Activated T-helper 17 cell treated with anti-CD3 and anti-CD28 coated beads, Interleukin-2, amount 50 U/mL, for 72 hours (primary cell): ENCODE results near the gene KRI1. TPM values are rescaled to one million over a fixed set of nuclear protein-coding genes. Genes with fewer than 3 reads are reported as not detected.

Experiments used
- ATAC-seq: fragments of 150-1000 bp; cut with Tn5 transposase; replicated peaks from 2 replicates; pipeline ENCODE4 v1.10.0; 2021; ENCODE audit warnings: mild to moderate bottlenecking, moderate library complexity
- H3K27ac Mint-ChIP-seq: one replicate; pipeline ENCODE4 v1.8.0; 2022; ENCODE audit warnings: mixed read lengths
- H3K27me3 Mint-ChIP-seq: one replicate; pipeline ENCODE4 v1.8.0; 2022; ENCODE audit warnings: mixed read lengths
- H3K36me3 Mint-ChIP-seq: one replicate; pipeline ENCODE4 v1.8.0; 2022; ENCODE audit warnings: low read depth, mild to moderate bottlenecking, mixed read lengths
- H3K4me1 Mint-ChIP-seq: one replicate; pipeline ENCODE4 v1.8.0; 2022; ENCODE audit warnings: mixed read lengths
- H3K4me3 Mint-ChIP-seq: one replicate; pipeline ENCODE4 v1.8.0; 2022; ENCODE audit warnings: mild to moderate bottlenecking, mixed read lengths
- H3K9me3 Mint-ChIP-seq: one replicate; pipeline ENCODE4 v1.8.0; 2022; ENCODE audit warnings: mixed read lengths
- total RNA-seq, 2 donors: library from RNA; stranded (reverse); gene quantifications; one replicate each; pipeline ENCODE4 v1.2.3, GENCODE V29; 2022

The KRI1 gene
- total RNA-seq, 2 donors from 2014 or later = 43.3 to 52.5 TPM

DNA sequence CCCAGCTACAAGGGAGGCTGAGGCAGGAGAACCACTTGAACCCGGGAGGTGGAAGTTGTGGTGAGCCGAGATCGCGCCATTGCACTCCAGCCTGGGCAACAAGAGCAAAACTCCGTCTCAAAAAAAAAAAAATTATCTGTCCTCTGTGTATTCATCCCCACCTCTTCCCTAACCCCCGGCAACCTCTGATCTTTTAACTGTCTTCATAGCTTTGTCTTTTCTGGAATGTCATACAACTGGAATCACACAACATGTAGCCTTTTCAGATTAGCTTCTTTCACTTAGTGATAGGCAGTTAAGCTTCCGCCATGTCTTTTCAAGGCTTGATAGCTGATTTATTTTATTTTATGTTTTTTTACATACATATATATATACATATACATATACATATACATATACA is 40.2 kb downstream of the KRI1 start:
- peaks cover 3% of the 10 kb centered on the region for H3K27me3 Mint-ChIP-seq

DNA sequence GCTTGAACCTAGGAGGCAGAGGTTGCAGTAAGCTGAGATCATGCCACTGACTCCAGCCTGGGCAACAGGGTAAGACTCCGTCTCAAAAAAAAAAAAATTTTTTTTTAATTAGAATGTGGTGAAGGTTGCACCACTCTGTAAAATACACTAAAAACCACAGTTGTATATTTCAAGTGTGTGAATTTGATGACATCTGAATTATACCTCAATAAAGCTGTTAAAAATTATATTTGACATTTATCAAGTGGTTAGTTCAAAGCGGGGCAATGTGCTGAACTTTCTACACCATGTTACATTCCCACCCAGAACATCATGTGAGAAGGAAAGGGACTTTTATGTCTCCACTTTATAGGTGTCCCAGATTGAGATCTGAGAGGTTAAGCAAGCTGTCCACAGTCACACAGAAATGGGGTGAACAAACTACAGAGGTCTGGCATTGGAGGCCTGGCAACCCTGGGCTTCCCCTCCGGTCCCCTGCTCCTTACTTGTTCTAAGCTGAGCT is 42.6 kb downstream of the KRI1 start:
- no peak for ATAC-seq
- H3K9me3 Mint-ChIP-seq = no peaks in the 10 kb centered on the region
- H3K36me3 Mint-ChIP-seq = no peaks in the 10 kb centered on the region
- H3K27ac Mint-ChIP-seq = no peak overlapping the region
- H3K4me3 Mint-ChIP-seq = no peak overlapping the region
- H3K4me1 Mint-ChIP-seq = peaks cover 6% of the 10 kb centered on the region
- H3K27me3 Mint-ChIP-seq = peaks cover 17% of the 10 kb centered on the region

More for the DNA sequence above, 40.2 kb downstream of the KRI1 start:
- Mint-ChIP-seq H3K27ac (no peak overlapping the region), H3K36me3 (no peaks in the 10 kb centered on the region), H3K4me1 (no peaks in the 10 kb centered on the region), H3K4me3 (no peak overlapping the region), H3K9me3 (no peaks in the 10 kb centered on the region)
- no peak for ATAC-seq

DNA sequence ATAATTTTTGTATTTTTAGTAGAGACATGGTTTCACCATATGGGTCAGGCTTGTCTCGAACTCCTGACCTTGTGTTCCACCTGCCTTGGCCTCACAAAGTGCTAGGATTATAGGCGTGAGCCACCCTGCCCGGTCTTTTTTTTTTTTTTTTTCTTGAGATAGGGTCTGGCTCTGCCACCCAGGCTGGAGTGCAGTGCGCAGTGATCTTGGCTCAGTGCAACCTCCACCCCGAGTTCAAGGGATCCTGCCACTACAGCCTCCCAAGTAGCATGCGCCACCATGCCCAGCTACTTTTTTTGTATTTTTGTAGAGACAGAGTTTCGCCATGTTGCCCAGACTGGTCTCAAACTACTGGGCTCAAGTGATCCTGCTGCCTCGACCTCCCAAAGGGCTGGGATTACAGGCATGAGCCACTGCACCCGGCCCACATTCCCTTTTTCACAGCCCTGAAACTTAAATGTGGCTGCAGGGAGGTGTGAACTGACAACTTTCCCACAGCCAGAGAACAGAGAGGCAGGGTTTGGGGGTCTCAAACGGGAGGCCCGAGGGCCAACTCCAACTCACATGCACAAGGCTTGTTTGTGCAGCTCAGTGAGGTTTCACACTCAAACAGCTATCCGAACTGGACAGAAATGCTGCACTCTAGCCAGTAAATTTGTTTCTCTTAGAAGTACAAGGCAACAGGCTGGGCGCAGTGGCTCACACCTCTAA is 44.2 kb downstream of the KRI1 start:
- peaks cover 23% of the 10 kb centered on the region for H3K27me3 Mint-ChIP-seq
- no peak for ATAC-seq
- H3K27ac Mint-ChIP-seq = no peak overlapping the region
- peaks cover 9% of the 10 kb centered on the region for H3K4me1 Mint-ChIP-seq
- H3K36me3 Mint-ChIP-seq = no peaks in the 10 kb centered on the region
- no peaks in the 10 kb centered on the region for H3K9me3 Mint-ChIP-seq
- H3K4me3 Mint-ChIP-seq = no peak overlapping the region

DNA sequence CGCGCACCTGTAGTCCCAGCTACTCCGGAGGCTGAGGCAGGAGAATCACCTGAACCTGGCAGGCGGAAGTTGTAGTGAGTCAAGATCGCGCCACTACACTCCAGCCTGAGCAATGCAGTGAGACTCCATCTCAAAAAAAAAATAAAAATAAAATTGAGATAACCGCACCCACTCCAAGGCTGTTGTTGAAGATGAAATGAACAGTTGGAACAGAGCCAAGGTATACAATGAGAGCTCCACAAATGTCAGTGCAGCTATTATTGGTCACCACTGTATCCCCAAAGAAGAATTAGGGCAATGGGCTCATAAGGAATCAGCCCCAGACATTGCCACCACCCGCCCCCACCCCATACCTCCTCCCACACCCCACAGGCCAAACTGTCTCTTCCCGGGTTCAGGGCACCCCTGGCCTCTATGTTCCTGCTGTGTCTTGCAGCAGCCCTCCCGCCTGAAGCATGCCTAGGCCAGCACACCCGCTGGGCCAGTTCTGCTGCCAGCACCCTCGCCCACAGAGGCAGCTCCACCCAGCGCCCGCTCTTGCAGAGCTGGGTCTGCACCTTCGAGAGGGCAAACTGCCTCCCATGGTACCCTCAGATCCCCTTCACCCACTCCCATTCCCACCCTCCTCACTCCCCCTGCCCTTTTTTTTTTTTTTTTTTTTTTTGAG is 45.0 kb downstream of the KRI1 start:
- peaks cover 29% of the 10 kb centered on the region for H3K27me3 Mint-ChIP-seq
- no peaks in the 10 kb centered on the region for H3K9me3 Mint-ChIP-seq
- ATAC-seq = no peak
- no peak overlapping the region for H3K27ac Mint-ChIP-seq
- peaks cover 11% of the 10 kb centered on the region for H3K4me1 Mint-ChIP-seq
- H3K36me3 Mint-ChIP-seq = no peaks in the 10 kb centered on the region
- no peak overlapping the region for H3K4me3 Mint-ChIP-seq

DNA sequence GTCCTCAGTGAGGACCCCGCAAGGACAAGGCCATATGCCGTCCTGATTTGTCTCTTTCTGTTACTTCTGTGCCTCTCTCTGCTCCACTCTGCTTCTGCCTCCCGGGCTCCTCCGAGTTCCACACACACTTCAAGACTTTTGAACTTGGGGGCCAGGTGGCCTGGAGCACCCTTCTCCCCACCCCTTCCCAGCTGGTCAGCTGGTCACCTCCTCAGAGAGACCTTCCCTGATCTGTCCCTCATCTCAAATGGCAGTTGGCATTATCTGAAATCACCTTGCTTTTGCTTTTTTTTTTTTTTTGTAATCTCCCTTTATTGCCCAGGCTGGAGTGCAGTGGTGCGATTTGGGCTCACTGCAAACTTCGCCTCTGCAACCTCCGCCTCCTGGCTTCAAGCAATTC is 46.4 kb downstream of the KRI1 start:
- Mint-ChIP-seq H3K36me3 (no peaks in the 10 kb centered on the region), H3K4me1 (peaks cover 11% of the 10 kb centered on the region), H3K9me3 (no peaks in the 10 kb centered on the region), H3K27ac (no peak overlapping the region), H3K27me3 (peaks cover 36% of the 10 kb centered on the region), H3K4me3 (peak overlapping the region; percentile 60)
- no peak for ATAC-seq

DNA sequence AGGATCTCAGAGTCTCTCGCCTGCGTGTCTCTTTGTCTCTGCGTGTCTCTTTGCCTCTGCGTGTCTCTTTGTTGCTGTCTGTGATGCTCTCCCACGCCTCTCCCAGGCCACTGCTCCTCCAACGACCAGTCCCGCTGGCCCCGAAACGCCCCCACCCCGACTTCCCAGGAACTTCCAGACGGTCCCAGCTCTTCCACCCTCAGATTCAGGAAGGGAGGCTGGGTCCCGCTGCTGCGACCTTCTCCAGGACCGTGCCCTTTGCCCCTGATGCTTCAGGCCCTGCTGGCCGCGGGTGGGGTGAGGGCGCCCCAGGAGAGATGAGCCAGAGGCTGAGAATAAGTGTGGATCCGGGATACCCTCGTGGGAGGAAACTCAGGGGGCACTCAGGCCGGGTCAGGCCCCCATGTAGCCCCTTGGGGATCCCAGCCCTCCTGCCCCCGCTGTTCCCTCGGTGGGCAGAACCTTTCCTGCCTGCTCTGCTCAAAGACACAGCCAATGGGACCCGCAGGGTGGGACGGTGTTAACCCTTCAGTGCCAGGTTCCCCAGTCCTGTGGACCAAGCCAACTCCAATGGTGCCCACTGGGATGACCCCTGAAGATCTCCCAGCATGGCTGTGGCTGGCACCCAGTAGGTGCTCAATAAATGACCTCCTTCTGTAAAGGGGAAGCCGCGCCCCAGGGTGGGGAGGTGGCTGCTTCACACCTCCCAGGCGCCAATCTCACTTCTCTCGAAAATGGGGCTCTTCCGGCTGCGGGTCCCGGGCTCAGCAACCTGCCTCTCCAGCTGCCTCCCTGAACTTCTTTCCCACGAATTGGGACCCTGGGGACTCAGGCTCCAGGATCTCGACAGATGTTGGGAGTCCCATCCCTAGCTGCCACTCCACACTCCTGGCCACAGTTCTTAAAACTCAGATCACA is 47.1 kb downstream of the KRI1 start:
- H3K9me3 Mint-ChIP-seq = no peaks in the 10 kb centered on the region
- no peak for ATAC-seq
- peaks cover 40% of the 10 kb centered on the region for H3K27me3 Mint-ChIP-seq
- no peak overlapping the region for H3K27ac Mint-ChIP-seq
- H3K4me3 Mint-ChIP-seq = peak overlapping the region; percentile 60
- no peaks in the 10 kb centered on the region for H3K36me3 Mint-ChIP-seq
- peaks cover 11% of the 10 kb centered on the region for H3K4me1 Mint-ChIP-seq

DNA sequence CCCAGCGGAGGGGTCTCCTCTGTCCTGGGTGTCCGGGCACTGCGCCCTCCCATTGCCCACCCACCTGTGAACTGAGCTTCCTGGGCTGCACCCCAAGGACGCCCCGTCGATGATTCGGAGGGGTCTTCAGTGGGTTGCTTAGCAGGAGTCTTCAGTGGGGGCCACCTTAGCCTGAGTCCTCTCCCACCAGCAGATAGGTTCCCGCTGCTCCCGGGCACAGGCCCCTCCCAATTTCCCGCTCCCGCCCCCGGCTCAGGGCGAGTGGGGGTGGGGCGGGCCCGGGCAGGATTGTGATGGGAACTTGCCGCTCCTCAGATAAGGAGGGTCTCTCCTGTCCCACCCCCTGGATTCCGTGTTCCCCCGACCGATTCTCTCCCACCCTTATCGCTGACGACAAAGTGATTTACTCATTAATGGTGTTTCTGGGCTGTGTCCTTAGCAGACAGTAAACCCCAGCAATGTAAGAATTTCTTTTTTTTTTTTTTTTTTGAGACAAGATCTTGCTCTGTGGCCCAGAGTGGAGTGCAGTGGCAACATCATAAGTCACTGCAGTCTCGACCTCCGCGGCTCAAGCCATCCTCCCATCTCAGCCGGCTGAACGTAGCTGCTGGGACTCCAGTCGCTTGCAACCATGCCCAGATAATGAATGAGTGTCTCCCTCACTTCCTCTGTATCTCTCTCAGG is 47.9 kb downstream of the KRI1 start:
- ATAC-seq = peak; percentile 26
- Mint-ChIP-seq H3K4me3 (peak overlapping the region; percentile 60), H3K27me3 (peaks cover 48% of the 10 kb centered on the region), H3K36me3 (no peaks in the 10 kb centered on the region), H3K27ac (no peak overlapping the region), H3K4me1 (peaks cover 11% of the 10 kb centered on the region), H3K9me3 (no peaks in the 10 kb centered on the region)

DNA sequence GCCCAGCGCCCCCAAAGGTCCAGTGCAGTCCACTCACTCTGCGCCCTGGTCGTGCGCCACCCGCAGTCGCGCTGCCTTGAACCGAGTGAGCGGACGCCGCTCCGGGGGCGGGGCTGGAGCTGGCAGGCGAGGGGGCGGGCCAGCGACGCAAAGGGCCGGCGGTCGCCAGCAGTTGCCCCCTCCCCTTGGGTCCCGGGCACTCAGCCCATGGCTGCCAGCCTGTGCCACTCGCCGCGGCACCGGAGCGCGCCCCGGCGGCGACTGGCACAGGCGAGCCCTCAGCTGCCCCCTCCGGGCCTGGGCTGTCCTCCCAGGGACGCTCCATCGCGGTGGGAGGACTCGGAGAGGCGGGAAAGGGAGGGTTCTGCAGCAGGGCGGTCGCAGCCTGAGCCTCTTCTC is 48.5 kb downstream of the KRI1 start, which contains the start of gene S1PR5:
TSS of gene S1PR5 (minus strand) at position 87 of the 399 bp plus-strand sequence. CDS start 2,436 bp downstream, outside the sequence.
- peak; percentile 26 for ATAC-seq
- Mint-ChIP-seq H3K27me3 (peaks cover 48% of the 10 kb centered on the region), H3K9me3 (no peaks in the 10 kb centered on the region), H3K4me1 (peaks cover 11% of the 10 kb centered on the region), H3K36me3 (no peaks in the 10 kb centered on the region), H3K4me3 (peak within 1 kb of the TSS; percentile 60), H3K27ac (no peak within 1 kb of the TSS)

DNA sequence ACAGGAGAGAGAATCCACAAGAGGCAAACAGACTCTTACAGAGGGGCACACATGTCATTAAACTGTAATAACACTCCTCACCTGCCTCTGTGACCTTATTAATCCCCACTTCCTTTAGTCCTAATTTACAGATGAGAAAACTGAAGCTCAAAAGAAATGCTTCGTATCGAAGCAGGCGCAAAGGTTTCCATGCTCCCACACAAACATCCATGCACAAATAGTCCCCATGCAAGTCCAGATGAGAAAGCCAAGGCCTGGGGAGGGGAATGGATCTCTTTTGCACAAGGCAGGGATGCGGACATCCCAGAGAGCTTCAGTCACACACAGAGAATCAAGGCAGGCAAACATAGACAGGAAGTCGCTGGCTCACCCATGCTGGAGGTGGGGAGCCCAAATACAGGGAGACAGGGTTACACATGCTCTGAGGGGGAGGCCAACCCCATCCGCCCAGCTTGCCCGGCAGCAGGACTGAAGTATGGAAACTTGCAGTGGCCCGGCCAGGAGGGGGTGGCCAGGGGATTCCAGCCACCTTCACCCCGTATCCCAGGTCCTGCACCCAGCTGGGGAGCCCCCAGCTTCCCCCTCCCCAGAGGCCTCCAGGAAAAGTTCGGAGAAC is 49.0 kb downstream of the KRI1 start:
- ATAC-seq = no peak
- Mint-ChIP-seq H3K27ac (no peak overlapping the region), H3K4me1 (peaks cover 11% of the 10 kb centered on the region), H3K4me3 (peak overlapping the region; percentile 58), H3K36me3 (no peaks in the 10 kb centered on the region), H3K27me3 (peaks cover 46% of the 10 kb centered on the region), H3K9me3 (no peaks in the 10 kb centered on the region)

DNA sequence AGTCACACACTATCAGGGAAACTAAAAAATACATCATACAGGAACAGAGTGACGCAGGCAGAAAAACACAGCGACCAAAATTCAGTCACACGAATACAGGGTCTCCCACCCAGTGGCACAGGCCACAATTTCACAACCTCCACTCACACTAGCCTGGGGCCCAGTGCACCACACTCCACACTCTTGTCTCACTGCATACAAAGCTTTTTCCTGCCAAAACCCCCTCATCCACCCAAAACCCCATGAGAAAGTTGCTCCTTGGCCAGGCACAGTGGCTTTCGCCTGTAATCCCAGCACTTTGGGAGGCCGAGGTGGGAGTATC is 49.8 kb downstream of the KRI1 start:
- no peaks in the 10 kb centered on the region for H3K36me3 Mint-ChIP-seq
- peaks cover 46% of the 10 kb centered on the region for H3K27me3 Mint-ChIP-seq
- H3K9me3 Mint-ChIP-seq = no peaks in the 10 kb centered on the region
- no peak overlapping the region for H3K4me3 Mint-ChIP-seq
- H3K4me1 Mint-ChIP-seq = peaks cover 11% of the 10 kb centered on the region
- no peak for ATAC-seq
- H3K27ac Mint-ChIP-seq = no peak overlapping the region

DNA sequence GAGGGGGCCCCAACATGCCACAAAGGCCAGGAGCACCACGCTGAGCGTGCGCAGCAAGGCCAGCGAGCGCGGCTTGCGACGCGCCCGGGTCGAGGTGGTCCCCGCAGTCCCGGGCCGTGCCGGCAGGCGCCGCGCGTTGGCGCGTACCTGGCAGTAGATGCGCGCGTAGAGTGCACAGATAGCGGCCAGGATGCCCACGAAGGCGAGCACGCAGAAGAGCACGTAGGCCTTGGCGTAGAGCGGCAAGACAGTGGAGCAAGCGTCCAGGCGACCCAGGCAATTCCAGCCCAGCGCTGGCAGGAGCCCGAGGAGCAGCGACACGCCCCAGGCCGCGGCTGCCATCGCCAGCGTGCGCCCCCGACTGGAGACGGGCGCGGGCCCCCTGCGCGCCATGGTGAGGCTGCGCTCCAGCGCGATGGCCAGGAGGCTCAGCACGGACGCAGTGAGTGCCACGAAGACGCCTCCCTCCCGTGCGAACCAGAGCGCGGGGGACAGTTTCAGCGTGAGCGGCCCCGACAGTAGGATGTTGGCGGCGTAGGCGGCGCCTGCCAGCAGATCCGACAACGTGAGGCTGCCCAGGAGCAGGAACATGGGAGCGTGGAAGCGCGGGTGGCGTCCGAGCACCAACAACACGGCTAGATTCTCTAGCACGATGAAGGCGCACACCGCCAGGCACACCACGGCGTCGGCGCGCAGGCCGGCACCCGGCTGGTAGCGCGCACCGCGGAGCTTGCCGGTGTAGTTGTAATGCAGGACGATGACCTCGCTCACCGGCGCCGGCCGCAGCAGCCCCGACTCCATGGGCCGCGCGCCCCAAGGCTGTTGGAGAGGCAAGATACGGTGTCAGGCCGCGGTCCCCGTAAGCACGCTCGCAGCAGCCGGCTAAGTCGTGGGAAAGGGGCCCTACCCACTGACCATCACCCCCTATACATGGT is 51.3 kb downstream of the KRI1 start:
- peaks cover 10% of the 10 kb centered on the region for H3K4me1 Mint-ChIP-seq
- no peak overlapping the region for H3K27ac Mint-ChIP-seq
- peaks cover 44% of the 10 kb centered on the region for H3K27me3 Mint-ChIP-seq
- H3K9me3 Mint-ChIP-seq = no peaks in the 10 kb centered on the region
- no peaks in the 10 kb centered on the region for H3K36me3 Mint-ChIP-seq
- no peak overlapping the region for H3K4me3 Mint-ChIP-seq
- ATAC-seq = no peak

DNA sequence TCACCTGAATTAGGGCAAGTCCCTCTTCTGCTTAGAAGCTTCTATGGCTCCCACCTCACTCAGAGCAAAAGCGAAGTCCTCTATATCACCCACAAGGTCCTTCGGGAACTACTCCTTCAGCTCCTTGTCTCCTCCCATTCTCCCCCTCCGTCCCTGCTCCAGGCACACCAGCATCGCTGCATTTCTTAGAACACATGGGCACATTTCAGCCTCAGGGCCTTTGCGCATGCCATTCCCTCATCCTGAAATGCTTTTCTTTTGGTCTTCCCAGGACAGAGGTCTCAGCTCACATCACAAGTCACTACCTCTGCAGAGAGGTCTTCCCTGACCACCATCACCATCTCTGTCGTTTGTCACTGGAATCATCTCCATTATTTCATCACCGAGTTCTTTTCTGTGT is 52.6 kb downstream of the KRI1 start:
- Mint-ChIP-seq H3K36me3 (peaks cover 6% of the 10 kb centered on the region), H3K4me1 (peaks cover 10% of the 10 kb centered on the region), H3K9me3 (no peaks in the 10 kb centered on the region), H3K27me3 (peaks cover 33% of the 10 kb centered on the region), H3K27ac (no peak overlapping the region), H3K4me3 (no peak overlapping the region)
- no peak for ATAC-seq

DNA sequence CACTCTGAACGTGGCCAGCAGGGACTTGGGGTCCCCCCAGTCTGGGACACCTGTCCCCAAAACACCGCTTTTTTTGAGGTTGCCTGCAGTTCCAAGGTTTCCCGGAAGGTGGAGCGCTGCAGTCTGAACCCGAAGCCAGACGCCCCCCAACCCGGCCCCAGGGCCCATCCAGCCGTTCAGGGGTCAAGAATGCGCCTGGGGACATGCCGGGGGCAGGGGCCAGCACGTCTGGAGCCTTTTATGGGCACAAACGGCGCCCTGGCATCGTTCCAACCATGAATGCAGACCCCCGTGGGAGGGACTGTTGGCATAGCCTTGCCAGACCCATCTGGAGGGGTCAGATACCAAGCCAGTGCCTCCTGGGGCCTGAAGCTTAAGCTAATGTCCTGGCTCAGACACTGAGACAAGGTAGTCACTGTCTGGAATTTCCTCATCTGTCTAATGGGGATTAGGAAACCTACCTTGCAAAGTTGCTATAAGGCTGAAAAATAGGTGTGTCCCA is 55.5 kb downstream of the KRI1 start:
- H3K9me3 Mint-ChIP-seq = no peaks in the 10 kb centered on the region
- peaks cover 17% of the 10 kb centered on the region for H3K27me3 Mint-ChIP-seq
- peaks cover 10% of the 10 kb centered on the region for H3K4me1 Mint-ChIP-seq
- no peak overlapping the region for H3K4me3 Mint-ChIP-seq
- H3K36me3 Mint-ChIP-seq = peaks cover 6% of the 10 kb centered on the region
- H3K27ac Mint-ChIP-seq = no peak overlapping the region
- no peak for ATAC-seq
